ENCODE data around the gene KATNAL1. TPM values are rescaled to one million over a fixed set of nuclear protein-coding genes. Genes with fewer than 3 reads are reported as not detected.

The KATNAL1 gene
- total and polyA plus RNA-seq, 2 of the 4 experiments (the other 2 are of a cell fraction), result 6.9 to 16.8 TPM

GRCh38 chr13:30179597-30180276 lies 127.6 kb downstream of the KATNAL1 start:
- H3K14ac ChIP-seq (replicated peaks; ENCODE audit: low read depth, low read length), result no peak overlapping the region

More at GRCh38 chr13:30179597-30180276, 127.6 kb downstream of the KATNAL1 start:
- Histone ChIP-seq H2BK120ac (ENCODE audit: low read depth, low read length) (no peak overlapping the region), H2BK5ac (ENCODE audit: low read depth, low read length, poor library complexity, severe bottlenecking) (no peak overlapping the region), H3K9me3 (ENCODE audit: control insufficient read depth, insufficient read depth, low read length) (no peaks in the 10 kb centered on the region), H3K79me1 (ENCODE audit: low read depth in 1 of 2, low read length in 2 of 2) (no peaks in the 10 kb centered on the region), H4K8ac (ENCODE audit: low read depth in 2 of 2, low read length in 2 of 2) (no peak overlapping the region), H2AK5ac (ENCODE audit: low read depth, low read length) (no peak overlapping the region), H3K9ac (ENCODE audit: low read depth, low read length) (no peak overlapping the region), H3K4me2 (ENCODE audit: low read depth, low read length) (no peak overlapping the region), H3K4me1 (ENCODE audit: control insufficient read depth, insufficient read depth, low read length) (no peaks in the 10 kb centered on the region), H3K18ac (ENCODE audit: low read depth, low read length) (no peak overlapping the region), H3K9me1 (ENCODE audit: insufficient read depth, low read length) (no peaks in the 10 kb centered on the region), H4K5ac (ENCODE audit: low read depth, low read length) (no peak overlapping the region), H3K4me3 (ENCODE audit: insufficient read depth, low read depth, low read length) (no peak overlapping the region), H2BK15ac (ENCODE audit: low read depth, low read length) (no peak overlapping the region), H4K91ac (ENCODE audit: insufficient read depth, low read depth, low read length) (no peak overlapping the region), H2AK9ac (replicated peaks; ENCODE audit: low read depth, low read length, poor library complexity) (no peak overlapping the region), H3K27me3 (ENCODE audit: control insufficient read depth, insufficient read depth, low read length) (no peaks in the 10 kb centered on the region), H3K23ac (ENCODE audit: low read depth, low read length) (no peak overlapping the region), H3K4ac (ENCODE audit: low read depth, low read length) (no peak overlapping the region), H4K20me1 (ENCODE audit: insufficient read depth, low read length) (no peaks in the 10 kb centered on the region), H3K56ac (ENCODE audit: extremely low read depth, insufficient read depth, low read length) (no peak overlapping the region), H3K27ac (ENCODE audit: insufficient read depth, low read length) (no peak overlapping the region), H2BK20ac (ENCODE audit: low read depth, low read length) (no peak overlapping the region), H3K36me3 (ENCODE audit: control insufficient read depth, insufficient read depth, low read length) (no peaks in the 10 kb centered on the region), H2AFZ (replicated peaks; ENCODE audit: low read length, poor library complexity) (no peak overlapping the region)
- DNase-seq (no peak), ATAC-seq (ENCODE audit: low read depth) (no peak)
- dilution Hi-C loops (cut with HindIII; ENCODE audit: low sequenced_read_pairs, unreplicated experiment), result no loop called here
- ChIA-PET CTCF (interaction anchor here (1.1 kb wide), 1 partner anchor 10 kb away, joined by 3 read pairs; no protein-coding TSS in a partner anchor), POLR2A (ENCODE audit: unreplicated experiment) (no interaction called here)
- WGBS, 2 experiments (ENCODE audit: extremely low coverage in 2 of 2, insufficient read length in 1 of 2), result 43% methylated on average over 1 of the region's 2 CpGs; no CpG with 5 or more reads in 1 of the 2 experiments
- BruUV-seq (replicated peaks), result no TSS peak
- no peak for TF ChIP-seq CEBPB (IDR thresholded peaks at IDR 0.05; ENCODE audit: low read depth, low read length)
- TF ChIP-seq USF2 (IDR thresholded peaks at IDR 0.05; ENCODE audit: low read depth, low read length), result no peak
- no peak for TF ChIP-seq CHD1 (IDR thresholded peaks at IDR 0.05; ENCODE audit: low read depth, low read length)
- no peak for TF ChIP-seq MAZ (IDR thresholded peaks at IDR 0.05; ENCODE audit: borderline replicate concordance, low read depth, low read length)
- TF ChIP-seq RAD21 (IDR thresholded peaks at IDR 0.05; ENCODE audit: low read length), result no peak
- TF ChIP-seq BHLHE40 (IDR thresholded peaks at IDR 0.05; ENCODE audit: low read depth, low read length), result no peak
- no peak for TF ChIP-seq NFE2L2 (IDR thresholded peaks at IDR 0.05; ENCODE audit: low read depth, low read length)
- TF ChIP-seq SMC3 (IDR thresholded peaks at IDR 0.05; ENCODE audit: low read depth, low read length), result no peak
- TF ChIP-seq MAFK (IDR thresholded peaks at IDR 0.05; ENCODE audit: low read depth, low read length), result no peak
- no peak for TF ChIP-seq RFX5 (IDR thresholded peaks at IDR 0.05; ENCODE audit: low read depth, low read length)
- intact Hi-C loops (cut with micrococcal nuclease), result no loop called here
- in situ Hi-C loops (cut with MboI; ENCODE audit: low sequenced_read_pairs), result no loop called here

Measured in IMR-90 (cell line).